GM12875 (cell line): ENCODE results near the gene ZDHHC12.

ENCODE experiments used
- H3K4me3 ChIP-seq: one replicate; pipeline ENCODE4 v1.5.1; 2011; ENCODE audit warnings: low read depth, low read length, control low read depth
- TF ChIP-seq, protein P1 (sequence below): IDR thresholded peaks from 2 replicates; pipeline ENCODE4 v1.5.1; 2011; ENCODE audit warnings: low read depth, mild to moderate bottlenecking, control low read depth, inconsistent platforms, low read length, moderate library complexity, borderline replicate concordance; ENCODE audit not compliant: insufficient read depth

Gene ZDHHC12

DNA sequence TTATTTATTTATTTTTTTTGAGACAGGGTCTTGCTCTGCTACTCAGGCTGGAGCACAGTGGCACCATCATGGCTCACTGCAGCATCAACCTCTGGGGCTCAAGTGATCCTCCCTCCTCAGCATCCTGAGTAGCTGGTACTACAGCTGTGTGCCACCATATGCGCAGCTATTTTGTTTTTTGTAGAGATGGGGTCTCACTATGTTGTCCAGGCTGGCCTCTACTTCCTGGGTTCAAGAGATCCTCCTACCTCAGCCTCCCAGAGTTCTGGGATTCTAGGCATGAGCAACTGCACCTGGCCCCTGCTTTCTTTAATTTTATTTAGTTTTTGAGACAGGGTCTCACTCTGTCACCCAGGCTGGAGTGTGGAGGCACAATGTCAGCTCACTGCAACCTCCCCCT lies 19.5 kb upstream of the ZDHHC12 start:
- H3K4me3 ChIP-seq = no peak overlapping the region
- TF ChIP-seq, protein P1, sequence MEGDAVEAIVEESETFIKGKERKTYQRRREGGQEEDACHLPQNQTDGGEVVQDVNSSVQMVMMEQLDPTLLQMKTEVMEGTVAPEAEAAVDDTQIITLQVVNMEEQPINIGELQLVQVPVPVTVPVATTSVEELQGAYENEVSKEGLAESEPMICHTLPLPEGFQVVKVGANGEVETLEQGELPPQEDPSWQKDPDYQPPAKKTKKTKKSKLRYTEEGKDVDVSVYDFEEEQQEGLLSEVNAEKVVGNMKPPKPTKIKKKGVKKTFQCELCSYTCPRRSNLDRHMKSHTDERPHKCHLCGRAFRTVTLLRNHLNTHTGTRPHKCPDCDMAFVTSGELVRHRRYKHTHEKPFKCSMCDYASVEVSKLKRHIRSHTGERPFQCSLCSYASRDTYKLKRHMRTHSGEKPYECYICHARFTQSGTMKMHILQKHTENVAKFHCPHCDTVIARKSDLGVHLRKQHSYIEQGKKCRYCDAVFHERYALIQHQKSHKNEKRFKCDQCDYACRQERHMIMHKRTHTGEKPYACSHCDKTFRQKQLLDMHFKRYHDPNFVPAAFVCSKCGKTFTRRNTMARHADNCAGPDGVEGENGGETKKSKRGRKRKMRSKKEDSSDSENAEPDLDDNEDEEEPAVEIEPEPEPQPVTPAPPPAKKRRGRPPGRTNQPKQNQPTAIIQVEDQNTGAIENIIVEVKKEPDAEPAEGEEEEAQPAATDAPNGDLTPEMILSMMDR = no peak

DNA sequence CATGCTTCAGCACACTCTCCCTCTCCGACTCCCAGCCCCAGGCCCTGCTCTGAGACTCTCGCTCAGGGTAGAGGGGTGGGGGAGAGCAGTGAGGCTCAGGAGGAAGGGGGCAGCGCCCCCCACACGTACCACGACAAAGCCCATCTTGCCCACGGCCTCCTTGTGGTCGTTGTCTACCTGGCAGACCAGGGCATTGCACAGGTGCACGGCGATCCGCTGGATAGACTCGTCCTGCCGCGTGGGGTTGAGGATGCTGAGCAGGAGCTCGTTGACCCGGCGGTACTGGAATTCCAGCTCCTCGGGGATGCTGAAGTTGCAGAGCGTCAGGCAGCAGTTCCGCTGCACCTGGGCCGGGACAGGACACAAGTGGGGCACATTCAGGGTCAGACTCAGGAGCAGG lies 18.5 kb upstream of the ZDHHC12 start:
- TF ChIP-seq, protein P1 = no peak

DNA sequence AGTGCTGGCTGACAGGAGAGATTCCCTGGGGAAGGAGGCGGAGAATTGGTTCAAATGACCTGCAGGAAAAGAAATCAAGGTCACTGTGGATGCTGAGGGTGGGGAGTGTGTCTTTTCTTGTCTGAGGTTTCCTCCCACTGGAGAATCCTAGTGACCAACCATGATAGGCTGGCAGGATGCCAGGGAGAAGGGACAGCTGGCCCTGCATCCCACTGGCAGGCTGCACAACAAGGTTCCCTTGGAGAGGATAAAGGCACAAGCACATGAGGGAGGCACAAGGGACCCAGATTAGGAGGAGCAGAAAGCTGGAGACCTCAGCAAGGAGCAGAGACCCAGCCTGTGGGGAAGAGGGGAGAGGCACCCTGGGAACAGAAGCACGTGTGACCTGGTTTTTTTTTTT lies 11.4 kb upstream of the ZDHHC12 start:
- TF ChIP-seq, protein P1 = no peak
- no peak overlapping the region for H3K4me3 ChIP-seq

More for the DNA sequence above, 18.5 kb upstream of the ZDHHC12 start:
- no peak overlapping the region for H3K4me3 ChIP-seq

DNA sequence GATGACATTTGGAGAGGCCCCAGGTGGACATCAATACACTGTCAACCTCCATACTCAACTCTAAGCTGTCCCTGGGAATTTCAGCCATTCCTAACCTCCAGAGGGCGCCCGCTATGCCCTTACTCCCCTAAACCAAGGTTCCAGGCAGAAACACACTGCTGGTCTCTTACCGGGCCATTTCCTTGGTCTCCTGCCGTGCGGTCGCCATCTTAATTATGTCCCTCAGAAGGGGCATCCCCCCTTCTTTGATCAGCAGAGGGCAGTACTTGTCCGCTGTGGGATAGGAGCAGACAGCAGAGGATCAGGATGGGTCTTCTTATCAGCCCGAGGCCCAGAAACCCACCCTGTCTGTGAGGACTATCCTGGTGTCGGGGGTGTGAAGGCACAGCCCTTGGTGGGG lies 9.3 kb upstream of the ZDHHC12 start:
- TF ChIP-seq, protein P1 = peak; percentile 48; the same call in 1 of the 2 replicates
- no peak overlapping the region for H3K4me3 ChIP-seq

DNA sequence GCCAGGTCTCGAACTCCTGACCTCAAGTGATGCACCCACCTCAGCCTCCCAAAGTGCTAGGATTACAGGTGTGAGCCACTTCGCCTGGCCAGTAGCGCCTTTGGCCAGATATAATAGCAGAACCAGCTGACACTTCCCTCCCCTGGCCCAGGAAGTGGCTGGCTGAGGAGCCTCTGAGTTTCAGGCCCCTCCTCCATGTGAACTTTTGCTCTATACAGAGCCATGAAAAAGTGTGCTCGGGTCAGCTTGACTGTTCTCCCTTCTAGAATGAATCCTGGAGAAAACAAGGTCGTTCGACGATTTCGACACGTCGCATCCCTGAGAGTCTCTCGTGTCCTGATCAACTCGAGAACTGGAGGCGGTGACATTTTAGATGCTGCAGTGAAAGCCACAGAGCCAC lies 8.6 kb upstream of the ZDHHC12 start:
- TF ChIP-seq, protein P1 = no peak
- no peak overlapping the region for H3K4me3 ChIP-seq

DNA sequence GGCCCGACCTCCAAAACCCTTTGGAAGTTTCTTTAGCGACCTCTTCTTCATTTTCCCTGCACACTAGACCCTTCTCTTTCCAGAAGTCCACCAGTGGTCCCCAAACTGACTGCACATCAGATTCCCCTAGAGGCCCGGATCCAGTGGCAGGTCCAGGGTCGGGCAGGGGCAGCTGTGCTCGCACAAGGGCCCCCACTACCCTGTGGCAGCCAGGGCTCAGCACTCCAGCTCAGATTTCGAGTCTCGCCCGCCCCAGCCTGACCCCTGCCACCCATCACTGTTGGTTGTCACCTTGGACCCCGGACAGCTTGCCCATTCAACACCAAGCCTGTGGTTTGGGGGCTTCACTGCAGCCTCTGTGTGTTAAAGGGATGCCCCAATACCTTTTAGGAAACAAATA lies 7.8 kb upstream of the ZDHHC12 start:
- H3K4me3 ChIP-seq = no peak overlapping the region
- TF ChIP-seq, protein P1 = no peak

DNA sequence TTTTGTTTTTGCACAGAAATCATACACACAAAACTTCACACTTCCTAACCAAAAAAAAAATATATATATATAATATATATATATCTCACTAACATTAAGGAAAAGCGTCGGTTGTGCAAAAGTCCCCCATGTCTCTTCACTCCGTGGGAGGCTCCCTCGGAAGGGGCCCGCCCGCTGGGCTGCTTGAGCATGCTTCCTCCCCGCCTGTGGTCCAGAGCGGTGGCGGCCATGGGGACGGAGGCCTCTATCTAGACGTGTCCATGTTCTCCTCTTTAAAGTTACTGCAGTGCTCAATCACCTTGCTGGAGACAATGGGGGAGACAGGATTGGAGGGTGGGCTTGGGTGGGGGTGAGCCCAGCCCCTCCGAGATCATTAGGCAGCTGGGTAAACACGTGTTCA lies 7.2 kb upstream of the ZDHHC12 start:
- H3K4me3 ChIP-seq = no peak overlapping the region
- TF ChIP-seq, protein P1 = no peak
